Activated T-helper 1 cell treated with anti-CD3 and anti-CD28 coated beads, Interleukin-2, amount 50 U/mL, for 16 hours (primary cell): ENCODE results near the gene RPS17.

Source experiments
- DNase-seq, 2 donors: peaks; one replicate each; pipeline ENCODE4 v3.0.0-alpha.2; 2020; ENCODE audit warnings: low read depth in 1 of 2, low spot score in 1 of 2

RPS17 gene

DNA sequence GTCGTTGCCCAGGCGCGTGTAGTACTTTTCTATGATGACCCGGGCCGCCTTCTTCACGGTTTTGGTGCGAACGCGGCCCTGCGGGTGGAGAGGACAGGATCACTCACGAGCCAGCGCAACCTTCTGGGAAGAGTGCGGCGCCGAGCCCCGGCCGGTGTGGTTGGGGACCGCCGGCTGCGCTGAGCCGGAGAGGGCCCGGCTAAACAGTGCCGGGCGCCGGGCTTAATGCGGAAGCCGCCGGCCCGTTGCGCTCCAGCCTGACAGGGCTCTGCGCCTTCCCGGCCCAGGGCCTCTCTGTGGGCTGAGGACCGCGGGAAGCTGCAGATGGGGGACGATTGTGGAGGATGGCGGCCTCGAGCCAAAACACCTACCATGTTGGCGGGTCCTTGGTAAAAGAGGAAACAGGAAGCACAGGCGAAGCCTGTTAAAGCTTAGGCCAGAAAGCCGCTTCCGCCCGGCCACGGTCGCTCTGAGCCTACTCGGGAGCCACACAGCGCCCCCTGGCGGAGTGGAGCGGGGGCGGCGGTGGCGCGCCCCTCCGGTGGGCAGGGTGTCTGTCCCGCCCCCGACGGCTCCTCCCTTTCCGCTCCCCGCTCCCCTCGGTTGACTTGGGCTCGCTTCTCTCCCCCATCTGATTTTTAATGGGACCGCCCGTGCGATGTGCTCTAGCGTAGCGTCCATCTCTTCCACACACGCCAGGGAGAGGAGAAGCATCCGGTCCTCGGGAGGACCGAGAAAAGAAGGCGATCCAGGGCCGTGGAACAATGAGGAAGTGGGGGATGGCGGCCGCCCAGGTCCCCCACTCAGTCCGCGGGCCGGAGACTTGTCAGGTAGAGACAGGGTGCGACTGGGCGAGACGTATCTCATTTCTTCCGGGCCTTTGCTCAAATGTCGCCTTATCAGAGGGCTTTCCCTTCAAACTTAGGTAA, at the start of gene RPS17:
TSS of gene RPS17 (minus strand) at position 403 of the 929 bp plus-strand sequence. CDS start at position 374, 29 bp downstream.
- peak; percentile 98 to 99 for DNase-seq

DNA sequence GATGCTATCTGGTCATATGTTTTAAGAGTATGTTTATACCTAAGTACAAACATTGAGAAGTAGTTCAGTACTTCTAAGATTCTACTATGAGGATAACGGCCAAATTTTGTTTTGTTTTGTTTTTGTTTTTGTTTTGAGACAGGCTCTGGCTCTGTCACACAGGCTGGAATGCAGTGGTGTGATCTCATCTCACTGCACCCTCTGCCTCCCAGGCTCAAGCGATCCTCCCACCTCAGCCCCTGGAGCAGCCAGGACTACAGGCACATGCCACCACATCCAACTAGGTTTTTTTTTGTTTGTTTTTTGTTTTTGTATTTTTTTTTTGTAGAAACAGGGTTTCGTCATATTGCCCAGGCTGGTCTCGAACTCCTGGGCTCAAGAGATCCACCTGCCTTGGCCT, 47.5 kb upstream of the RPS17 start:
- no peak for DNase-seq

DNA sequence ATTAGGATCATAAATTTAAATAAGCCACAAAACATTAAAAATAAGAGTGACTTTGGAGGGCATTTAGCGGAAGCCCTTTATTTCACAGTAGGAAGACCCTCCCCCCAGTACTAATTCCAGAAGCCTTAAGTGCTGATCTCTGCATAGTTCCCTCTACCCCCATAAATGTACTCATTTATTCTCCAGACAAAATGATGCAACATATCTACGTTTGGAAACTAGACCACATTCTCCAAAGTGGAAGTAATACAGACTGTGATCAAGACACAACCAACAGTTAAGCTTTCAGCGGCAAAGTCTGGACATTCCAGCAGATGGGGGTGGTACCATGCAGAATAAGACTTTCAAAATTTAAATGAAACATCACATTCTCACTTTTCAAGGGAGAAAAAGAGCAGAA, 44.8 kb upstream of the RPS17 start:
- DNase-seq, result no peak

DNA sequence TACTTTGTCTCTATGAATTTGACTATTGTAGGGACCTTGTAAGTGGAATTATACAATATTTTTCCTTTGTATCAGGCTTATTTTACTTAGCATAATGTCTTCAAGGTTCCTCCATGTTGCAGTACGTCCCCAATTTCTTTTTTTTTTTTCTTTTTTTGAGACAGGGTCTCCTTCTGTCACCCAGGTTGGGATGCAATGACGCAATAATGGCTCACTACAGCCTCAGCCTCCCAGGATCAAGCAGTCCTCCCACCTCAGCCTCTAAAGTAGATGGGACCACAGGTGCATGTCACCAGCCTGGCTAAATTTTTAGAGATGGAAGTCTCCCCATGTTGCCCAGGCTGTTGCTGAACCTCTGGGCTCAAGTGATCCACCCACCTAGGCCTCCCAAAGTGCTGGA, 40.5 kb upstream of the RPS17 start:
- no peak for DNase-seq

DNA sequence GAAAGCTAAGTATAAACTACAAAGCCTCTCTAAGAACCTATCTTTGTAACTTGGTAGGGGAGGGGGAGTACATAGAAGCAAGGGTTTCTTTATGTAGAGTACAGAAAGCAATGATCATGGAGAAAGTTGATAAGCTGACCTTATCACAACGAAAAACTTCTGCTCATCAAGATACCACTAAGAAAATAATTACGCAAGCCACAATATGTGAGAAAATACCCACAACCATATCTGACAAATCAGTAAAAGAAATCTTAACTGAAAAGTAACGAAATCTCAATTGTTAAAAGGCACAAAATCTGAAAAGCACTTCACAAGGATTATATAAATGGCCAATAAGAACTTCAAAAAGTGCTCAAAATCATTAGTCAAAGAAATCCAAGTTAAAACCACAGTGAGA, 35.1 kb upstream of the RPS17 start:
- DNase-seq, result no peak

DNA sequence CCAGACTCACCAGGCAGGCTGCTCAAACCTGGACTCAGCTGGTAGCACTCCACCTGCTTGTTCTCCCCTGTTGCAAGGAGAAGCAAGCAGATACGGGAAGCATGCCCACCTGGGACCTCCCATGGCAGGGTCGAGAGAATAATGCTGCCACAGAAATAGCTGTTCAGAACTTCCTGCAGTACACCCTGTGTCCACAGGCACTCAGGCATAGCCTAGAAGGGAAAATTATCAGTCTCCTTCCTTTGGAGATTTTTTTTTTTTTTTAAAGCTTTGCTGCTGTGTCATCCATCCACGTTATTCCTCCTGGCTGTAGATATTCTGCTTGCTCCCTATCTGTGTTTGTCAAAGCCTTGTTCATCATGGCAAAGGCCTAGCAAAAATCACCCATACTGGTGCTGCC, 32.7 kb upstream of the RPS17 start:
- DNase-seq, result no peak

DNA sequence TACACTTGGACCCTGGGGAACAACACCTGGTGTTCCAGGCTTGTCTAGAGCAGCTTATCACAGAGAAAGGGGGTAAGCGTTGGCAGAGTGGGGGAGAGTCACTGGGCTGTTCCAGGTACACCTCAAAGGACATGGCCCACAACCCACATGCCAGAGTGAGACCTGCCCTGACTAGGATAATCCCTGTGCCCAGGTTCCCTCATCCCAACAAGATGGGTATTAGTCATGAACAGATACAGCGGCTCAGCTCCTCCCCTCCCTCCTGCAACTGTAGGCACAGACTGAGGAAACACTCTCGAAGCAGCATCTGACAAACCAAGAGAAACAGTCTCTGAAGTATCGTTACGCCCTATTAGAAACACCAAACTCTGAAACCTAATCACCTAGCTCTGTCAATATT, 32.1 kb upstream of the RPS17 start:
- no peak for DNase-seq

DNA sequence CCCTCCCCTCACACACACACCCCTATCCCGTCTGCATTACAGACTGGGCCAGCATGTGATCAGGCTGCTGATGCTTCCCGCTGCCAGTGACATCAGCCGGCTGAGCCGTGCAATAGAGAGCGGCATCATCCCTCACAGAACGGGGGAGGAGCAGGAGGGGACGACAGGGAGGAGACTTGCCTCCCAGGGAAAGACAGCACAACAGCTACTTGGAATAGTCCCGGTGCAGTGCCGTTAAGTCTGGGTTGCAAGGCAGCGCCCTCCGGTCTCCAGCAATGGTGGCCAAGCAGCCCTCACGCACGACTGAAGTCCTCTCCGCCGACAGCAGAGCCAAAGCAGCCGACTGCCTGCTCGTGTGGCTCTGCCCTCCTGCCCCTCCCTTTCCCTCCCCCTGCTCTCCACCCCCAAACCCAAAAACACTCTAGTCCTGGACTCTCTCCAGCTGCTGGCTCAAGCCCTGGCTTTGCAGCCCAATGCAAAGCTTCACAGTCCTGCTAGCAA, 31.5 kb upstream of the RPS17 start:
- no peak for DNase-seq

DNA sequence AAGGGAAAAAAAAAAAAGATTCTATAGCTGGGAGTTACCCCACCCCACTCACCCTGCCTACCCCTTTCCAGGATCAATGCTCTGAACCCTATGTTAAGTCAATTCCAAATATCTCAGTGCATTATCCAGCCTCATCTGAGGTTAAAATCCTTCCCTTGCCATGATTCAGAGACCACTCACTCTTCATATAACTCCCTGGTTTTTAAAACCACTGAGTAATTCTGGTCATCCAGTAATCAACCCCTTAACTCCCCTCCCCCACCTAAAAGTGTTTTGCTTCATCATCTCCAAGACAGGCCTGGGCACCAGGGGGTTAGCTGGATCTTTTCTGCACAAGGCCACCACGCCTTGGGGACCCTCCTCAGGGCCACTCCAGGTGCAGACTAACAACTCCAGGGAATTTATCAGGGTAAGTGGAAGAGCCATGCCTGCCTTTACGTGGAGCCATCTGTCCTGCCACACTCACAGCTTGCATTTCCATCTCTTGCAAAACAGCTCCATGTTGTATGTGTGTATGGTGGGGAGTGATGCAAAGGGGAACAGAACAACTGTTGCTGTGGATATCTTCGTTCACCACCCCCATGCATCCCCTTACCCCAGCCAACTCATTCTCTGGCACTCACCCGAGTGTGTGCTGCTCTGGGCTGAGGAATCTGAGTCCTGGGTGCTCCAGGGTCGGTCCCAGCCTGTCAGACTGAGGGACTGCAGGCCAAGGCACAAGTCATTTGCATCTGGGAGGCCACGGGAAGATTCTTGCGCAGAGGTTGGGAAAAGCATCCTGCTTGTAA, 30.7 kb upstream of the RPS17 start:
- no peak for DNase-seq

DNA sequence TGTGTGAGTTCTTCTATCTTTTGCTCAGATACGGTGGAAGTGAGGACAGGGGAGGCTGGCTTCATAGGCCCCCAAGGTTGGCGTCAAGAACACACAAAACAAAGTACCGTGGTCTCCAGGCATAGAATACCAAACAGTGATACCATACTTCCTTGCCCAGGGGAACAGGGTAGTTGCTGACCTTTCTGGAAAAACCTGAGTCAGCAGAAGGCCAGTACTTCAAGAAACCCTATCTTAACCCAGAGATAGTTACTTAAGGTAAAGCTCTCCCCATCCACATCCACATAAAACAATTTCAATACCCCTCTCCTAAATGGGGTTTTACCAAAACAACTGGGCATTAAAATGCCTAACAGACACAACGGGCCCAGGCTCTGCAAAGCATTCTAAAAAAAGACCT, 29.6 kb upstream of the RPS17 start:
- DNase-seq, result no peak

DNA sequence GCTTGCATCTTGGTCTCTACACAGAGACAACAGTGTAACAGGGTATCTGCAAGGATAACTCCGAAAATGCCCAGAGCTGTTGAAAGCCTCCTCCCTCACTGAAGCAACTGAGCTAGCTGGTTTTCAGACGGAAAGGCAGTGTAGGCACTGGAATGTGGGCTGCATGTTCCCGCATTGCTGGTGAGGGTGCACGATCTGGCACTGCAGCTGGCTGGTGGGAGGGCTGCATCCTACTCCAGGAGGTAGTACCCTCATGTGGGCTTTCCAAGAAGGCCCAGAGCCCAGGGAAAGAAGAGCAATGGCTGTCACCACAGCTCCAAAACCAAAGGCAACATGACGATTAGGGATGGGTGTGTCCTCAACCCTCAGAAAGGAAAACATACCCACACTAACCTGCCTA, 28.7 kb upstream of the RPS17 start:
- no peak for DNase-seq

DNA sequence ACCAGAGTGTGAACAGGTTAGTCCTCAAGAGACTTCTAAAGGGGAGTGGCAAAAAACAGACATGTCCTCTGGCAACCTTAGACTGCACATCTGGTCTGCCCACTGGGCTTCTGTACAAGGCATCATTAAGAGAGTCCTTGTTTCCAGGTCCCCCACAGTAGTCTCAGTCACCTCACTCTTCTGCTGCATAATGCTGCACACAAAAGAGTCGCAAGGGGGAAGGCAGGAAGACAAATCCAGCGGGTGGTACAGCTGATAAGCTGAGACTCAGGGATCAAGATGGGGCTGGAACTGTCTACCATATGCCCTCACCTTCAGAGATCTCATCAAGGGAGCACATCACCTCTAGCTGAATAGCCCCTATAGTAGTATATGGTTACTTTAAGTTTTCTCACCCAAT, 27.4 kb upstream of the RPS17 start:
- no peak for DNase-seq

DNA sequence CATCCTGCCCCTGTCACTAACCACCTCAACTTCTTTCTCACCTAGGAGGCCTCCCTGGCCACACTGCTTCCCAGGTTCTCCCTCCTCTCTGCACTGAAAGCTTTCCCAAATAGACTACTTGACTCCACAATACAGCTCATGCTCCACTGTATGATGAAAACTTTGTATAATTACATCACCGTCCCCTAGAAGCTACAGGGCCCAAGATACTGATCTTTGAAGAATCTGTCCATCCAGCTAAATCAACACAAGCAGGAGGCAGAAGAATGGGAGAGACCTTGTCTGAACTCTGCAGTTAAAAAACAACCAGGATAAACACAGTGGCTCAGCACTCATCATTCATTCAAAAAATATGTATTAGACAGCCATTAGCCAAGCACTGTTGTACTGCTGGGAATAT, 26.4 kb upstream of the RPS17 start:
- DNase-seq, result no peak

DNA sequence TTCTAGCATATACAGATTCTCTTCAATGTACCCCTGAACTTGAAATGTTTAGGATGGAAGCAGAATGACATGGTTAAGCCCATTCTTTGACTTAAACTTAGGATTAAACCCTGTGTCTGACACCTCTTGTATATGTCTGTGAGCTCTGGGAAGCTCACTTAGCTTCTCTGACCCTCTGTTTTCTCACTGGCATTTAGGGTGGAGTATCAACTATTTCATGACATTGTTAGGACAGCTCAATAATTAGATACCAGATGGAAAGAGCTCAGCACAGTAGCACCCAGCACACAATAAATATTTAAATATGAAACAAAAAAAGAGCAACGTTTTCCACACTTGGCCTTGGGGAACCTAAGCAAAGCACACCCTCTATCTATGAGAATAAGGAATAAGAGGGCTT, 18.2 kb upstream of the RPS17 start:
- no peak for DNase-seq

DNA sequence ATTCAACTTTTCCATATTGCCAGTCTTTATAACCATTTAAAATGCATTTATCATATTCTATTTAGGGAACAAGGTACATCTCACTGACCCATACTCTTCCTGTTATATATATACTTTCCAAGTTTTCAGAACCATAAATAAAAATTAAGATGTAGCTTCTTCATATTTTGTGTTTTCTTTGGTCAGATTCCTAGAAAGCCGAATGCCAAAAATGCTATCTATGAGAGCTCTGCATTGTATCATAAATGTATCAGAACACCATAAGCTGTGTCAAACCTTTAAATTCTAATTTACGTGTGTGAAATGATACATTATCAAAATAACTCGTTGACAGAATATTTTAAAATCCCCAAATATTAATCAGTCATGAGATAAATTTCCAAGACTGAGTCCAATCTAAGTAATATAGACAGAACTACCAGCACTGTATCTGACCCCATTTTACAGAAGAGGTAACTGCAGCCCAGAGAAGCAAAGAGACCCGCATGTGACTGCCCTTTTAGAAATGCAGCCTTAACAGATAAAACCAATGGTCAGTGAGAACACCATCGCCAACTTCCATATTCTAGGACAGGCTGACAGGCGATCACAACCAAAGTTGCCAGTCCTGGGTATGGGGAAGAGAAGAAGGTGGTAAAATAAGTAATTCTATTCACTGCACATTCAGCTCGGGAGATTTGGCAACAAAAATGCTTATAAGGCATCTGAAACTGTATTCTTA, 16.2 kb upstream of the RPS17 start:
- DNase-seq, result no peak

DNA sequence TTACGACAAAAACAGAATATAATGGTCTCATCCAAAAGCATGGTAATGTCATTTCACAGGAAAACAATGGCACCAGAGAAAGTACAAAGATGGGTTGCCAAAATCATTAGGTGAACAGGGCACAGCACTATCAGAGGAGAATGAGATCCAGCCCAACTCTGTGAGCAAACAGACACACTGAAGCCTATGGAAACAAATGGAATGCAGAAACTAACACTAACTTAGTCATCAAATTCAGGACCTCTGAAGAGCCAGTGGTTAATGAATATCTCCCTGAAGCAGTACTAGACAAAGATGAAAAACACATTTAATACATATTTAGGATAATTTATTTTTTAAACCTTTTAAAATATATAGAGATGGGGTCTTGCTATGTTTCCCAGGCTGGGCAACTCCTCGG, 14.6 kb upstream of the RPS17 start:
- no peak for DNase-seq

DNA sequence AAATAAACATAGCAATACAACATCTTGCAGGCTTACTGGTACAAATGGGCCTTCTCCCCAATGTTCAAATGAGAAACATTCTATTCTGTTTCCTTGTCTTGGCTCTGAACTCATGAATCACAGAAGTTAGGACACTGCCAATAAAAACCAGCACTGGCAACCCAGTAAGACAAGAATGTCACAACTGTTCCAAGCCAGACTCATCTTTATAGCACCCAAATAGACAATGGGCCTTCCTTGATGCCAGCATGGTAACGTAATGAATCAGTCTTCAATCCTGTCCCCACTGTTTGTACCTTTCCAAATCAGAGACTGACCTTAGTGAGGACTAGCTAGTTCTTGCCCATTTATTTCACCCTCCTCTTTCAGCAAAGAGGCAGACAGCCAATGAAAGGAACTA, 14.1 kb upstream of the RPS17 start:
- no peak for DNase-seq

DNA sequence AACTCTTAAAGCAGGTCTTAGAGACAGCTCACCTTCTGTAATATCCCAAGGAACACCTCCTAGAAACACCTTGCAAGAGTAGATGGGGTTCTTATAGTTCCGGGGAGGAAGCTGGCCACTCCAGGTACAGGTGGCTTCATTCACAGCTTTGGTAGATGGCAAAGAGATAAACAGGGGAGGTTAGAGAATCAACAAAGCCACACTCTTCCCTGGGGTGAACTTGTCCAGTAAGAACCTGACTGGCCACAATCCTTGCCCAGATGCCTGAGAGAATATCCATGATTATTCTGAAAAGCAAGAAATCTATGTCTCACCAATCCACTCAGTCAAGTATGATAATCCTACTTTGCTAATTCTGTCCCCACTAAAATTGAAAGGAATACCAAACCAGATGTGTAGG, 13.6 kb upstream of the RPS17 start:
- no peak for DNase-seq

DNA sequence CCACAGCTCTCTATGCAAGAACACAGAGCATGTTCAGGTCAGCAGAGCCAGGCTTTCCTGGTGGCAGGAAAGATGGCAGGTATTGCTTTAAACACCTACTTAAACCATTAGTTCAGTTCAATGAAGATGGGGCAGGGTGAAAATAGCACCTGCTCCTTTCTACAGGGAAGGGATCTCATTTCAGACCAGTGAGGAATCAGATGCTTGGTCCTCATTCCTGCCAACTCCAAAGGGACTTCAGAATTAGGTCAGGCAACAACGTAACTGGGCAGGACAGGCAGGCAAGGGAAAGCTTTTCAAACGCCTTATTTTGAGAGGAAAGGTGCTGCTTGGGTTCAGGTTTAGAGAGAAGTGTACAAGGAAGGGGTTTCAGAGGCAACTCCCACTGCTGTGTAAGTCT, 12.6 kb upstream of the RPS17 start:
- no peak for DNase-seq

DNA sequence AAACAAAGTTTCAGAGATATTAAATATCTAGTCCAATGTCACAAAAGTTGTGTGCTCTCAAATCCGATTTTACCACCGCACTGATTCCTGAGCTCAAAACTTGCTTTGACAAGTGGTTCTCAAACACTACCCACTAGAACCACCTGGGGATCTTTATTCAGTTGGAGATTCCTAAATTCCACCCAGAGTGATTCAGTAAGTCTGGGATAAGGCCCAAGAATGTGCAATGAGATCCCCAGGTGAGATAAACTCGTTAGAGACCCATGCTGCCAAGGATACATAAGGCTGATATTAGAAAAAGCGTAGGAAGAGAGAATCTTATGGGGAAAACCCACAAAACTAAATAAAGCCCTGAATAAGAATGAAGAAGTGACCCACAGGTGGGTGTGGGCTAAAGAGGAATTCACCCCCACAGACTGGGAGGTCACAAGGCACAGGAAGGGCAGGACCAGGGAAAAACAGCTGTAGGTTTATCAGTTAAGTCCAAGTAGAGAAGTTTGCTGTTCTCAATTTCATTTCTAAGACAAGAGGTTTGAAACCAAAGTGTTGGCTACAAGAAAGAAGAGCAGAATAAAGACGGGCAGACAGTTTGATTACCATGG, 11.5 kb upstream of the RPS17 start:
- no peak for DNase-seq

DNA sequence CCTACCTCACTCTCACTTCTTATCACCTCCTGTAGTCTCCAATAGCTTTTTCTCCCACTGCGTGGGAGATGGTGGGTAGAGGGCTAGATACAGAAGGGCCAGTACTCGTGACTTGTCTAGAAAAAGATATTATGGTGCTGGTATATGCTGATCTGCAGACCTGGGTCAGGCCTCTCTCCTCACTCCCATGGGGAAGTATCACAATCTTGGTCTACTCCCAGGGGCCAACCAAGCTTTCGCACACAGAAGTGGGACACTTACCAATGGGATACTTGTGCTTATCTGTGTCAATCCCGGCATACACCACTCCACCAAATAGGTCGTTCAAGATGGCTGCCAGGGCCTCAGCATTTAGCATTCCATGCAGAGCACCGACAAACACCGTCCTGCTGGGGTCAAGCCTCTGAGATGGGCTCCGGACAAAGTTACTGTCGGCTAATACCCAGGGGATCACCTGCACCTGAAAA, 9.0 kb upstream of the RPS17 start:
- DNase-seq, result no peak
